Duodenal mucosa (tissue), 2 donors: ENCODE measurements around the gene LRRC49.

Experiments used
- H3K27ac ChIP-seq: one replicate; pipeline ENCODE4 v1.7.0; 2013; ENCODE audit warnings: low read depth, low read length
- H3K27me3 ChIP-seq, 2 donors: one replicate each; pipeline ENCODE4 v1.7.0; 2013; ENCODE audit warnings: low read length in 2 of 2, control low read depth in 1 of 2; ENCODE audit not compliant: insufficient read depth in 2 of 2, control insufficient read depth in 1 of 2
- H3K36me3 ChIP-seq, 2 donors: one replicate each; pipeline ENCODE4 v1.7.0; 2013; ENCODE audit warnings: low read length in 2 of 2, control low read depth in 1 of 2; ENCODE audit not compliant: insufficient read depth in 2 of 2, control insufficient read depth in 1 of 2
- H3K4me1 ChIP-seq, 2 donors: one replicate each; pipeline ENCODE4 v1.7.0; 2013; ENCODE audit warnings: low read length in 2 of 2, control low read depth in 1 of 2; ENCODE audit not compliant: insufficient read depth in 2 of 2, control insufficient read depth in 1 of 2
- H3K4me3 ChIP-seq, 2 donors: one replicate each; pipeline ENCODE4 v1.7.0; 2013; ENCODE audit warnings: low read length in 2 of 2, low read depth in 1 of 2
- H3K9ac ChIP-seq, 2 donors: one replicate each; pipeline ENCODE4 v1.7.0; 2013; ENCODE audit warnings: low read length in 2 of 2, low read depth in 1 of 2
- H3K9me3 ChIP-seq, 2 donors: one replicate each; pipeline ENCODE4 v1.7.0; 2013; ENCODE audit warnings: low read length in 2 of 2, control low read depth in 1 of 2; ENCODE audit not compliant: control insufficient read depth in 1 of 2

The LRRC49 gene

GRCh38 chr15:71097890-71098289 lies 205.3 kb downstream of the LRRC49 start:
- no peaks in the 10 kb centered on the region for H3K36me3 ChIP-seq
- peaks cover 0 to 6% of the 10 kb centered on the region in 2 donors for H3K4me1 ChIP-seq
- no peaks in the 10 kb centered on the region for H3K27me3 ChIP-seq
- H3K4me3 ChIP-seq: no peak overlapping the region
- no peaks in the 10 kb centered on the region for H3K9me3 ChIP-seq
- no peak overlapping the region for H3K27ac ChIP-seq
- H3K9ac ChIP-seq: no peak overlapping the region

GRCh38 chr15:71098920-71099319 lies 206.3 kb downstream of the LRRC49 start:
- Histone ChIP-seq H3K27ac (no peak overlapping the region), H3K36me3 (no peaks in the 10 kb centered on the region), H3K4me1 (peaks cover 0 to under 1% of the 10 kb centered on the region in 2 donors), H3K4me3 (no peak overlapping the region), H3K9me3 (no peaks in the 10 kb centered on the region), H3K9ac (no peak overlapping the region), H3K27me3 (no peaks in the 10 kb centered on the region)
